Psoas muscle (tissue), 8 donors: ENCODE measurements around the gene DCD. TPM values are rescaled to one million over a fixed set of nuclear protein-coding genes. Genes with fewer than 3 reads are reported as not detected.
A peak's percentile ranks its signal among the peaks of the same experiment; 100 is the strongest.

Source experiments
- ATAC-seq, 4 donors: fragments of 200-7000 bp; cut with Tn5 transposase; one replicate each; pipeline ENCODE4 v1.9.1; 2020; ENCODE audit warnings: moderate library complexity in 3 of 4, mild to moderate bottlenecking in 2 of 4
- DNase-seq, 2 donors: peaks; one replicate each; pipeline ENCODE4 v3.0.0-alpha.2; 2020
- H3K27ac ChIP-seq: fragments of 200-600 bp; one replicate; pipeline ENCODE4 v1.8.0; 2022
- H3K27me3 ChIP-seq, 3 donors: fragments of 200-600 bp in 1 of 3; one replicate each; pipeline versions ENCODE4 v1.6.1 to v1.8.0; 2013 to 2022; ENCODE audit warnings: low read length in 2 of 3, mild to moderate bottlenecking in 2 of 3, moderate library complexity in 1 of 3; ENCODE audit not compliant: insufficient read depth in 3 of 3
- H3K36me3 ChIP-seq, 2 donors: fragments of 200-600 bp in 1 of 2; one replicate each; pipeline versions ENCODE4 v1.6.1 to v1.8.0; 2013 to 2022; ENCODE audit warnings: low read depth in 1 of 2, mild to moderate bottlenecking in 1 of 2, moderate library complexity in 1 of 2; ENCODE audit not compliant: insufficient read depth in 1 of 2
- H3K4me1 ChIP-seq: fragments of 200-600 bp; one replicate; pipeline ENCODE4 v1.8.0; 2022
- H3K4me3 ChIP-seq: fragments of 200-600 bp; one replicate; pipeline ENCODE4 v1.8.0; 2022; ENCODE audit warnings: mild to moderate bottlenecking
- H3K9me3 ChIP-seq: fragments of 200-600 bp; one replicate; pipeline ENCODE4 v1.8.0; 2022
- WGBS, 3 donors: extraction: QIAGEN DNeasy Blood & Tissue Kit; methylation state at CpG; one replicate each; pipeline versions ENCODE4 v1.1.6 to v1.1.7; 2013; 5-methylcytosine and 5-hydroxymethylcytosine counted together
- intact Hi-C, 2 donors: fragments of 100-400 bp; cut with DNase I; formaldehyde crosslinking; loops; one replicate each; pipeline versions ENCODE4 v1.11.0 to v1.14.2; 2022
- polyA plus RNA-seq, 3 donors: library from polyadenylated mRNA; stranded (reverse); fragments of 200-250 nt; gene quantifications; one replicate each; pipeline ENCODE4 v1.2.3, GENCODE V29; 2013
- total RNA-seq, 4 donors: library from RNA; stranded (reverse); fragmentation: NEBNext Ultra II Directional in 2 of 4; extraction: Animal tissue kit (Norgen Biotek cat#: 25700) in 2 of 4; gene quantifications; one replicate each; pipeline versions ENCODE4 v1.2.1 to v1.2.4, GENCODE V29; 2021 to 2023
- TF ChIP-seq, protein P1 (sequence below): fragments of 200-600 bp; IDR thresholded peaks from one replicate; pipeline ENCODE4 v1.8.0; 2022; ENCODE audit warnings: antibody characterized with exemption
- donor health status: healthy with polysubstance abuse.
- donor health status: DM: no; HTN: no; CAD: no; lungs with moderate emphysema.
- donor health status: Bipolar disorder and iron deficiency.
- donor health status: healthy.
- donor health status: DM: yes; HTN: yes; CAD: no.
- donor health status: DM: no; HTN: no; CAD: no.
- donor health status: DM: no; HTN: no; CAD: no.
- donor health status: DM: yes; HTN: yes; CAD: no.

DCD gene
- total and polyA plus RNA-seq, 7 donors, result not detected

GRCh38 chr12:54688309-54689033 is 40.3 kb upstream of the DCD start:
- 64 to 78% (median 67%) methylated on average over 5 of the region's 5 CpGs for WGBS, 3 donors
- H3K27me3 ChIP-seq, result peaks cover 2 to 23% (median 2%) of the 10 kb centered on the region in 3 donors
- H3K4me1 ChIP-seq, result no peaks in the 10 kb centered on the region

GRCh38 chr12:54684636-54685630 is 36.8 kb upstream of the DCD start:
- intact Hi-C loops, result no loop called here
- Histone ChIP-seq H3K27me3 (peaks cover 0 to 33% (median 2%) of the 10 kb centered on the region in 3 donors), H3K27ac (no peak overlapping the region), H3K4me3 (no peak overlapping the region), H3K4me1 (no peaks in the 10 kb centered on the region), H3K9me3 (no peaks in the 10 kb centered on the region), H3K36me3 (no peaks in the 10 kb centered on the region)
- ATAC-seq, result peak in 1 of 4 donors; percentile 64
- DNase-seq, result no peak
- 54 to 66% (median 60%) methylated on average over 12 of the region's 12 CpGs for WGBS, 3 donors
- TF ChIP-seq, protein P1, sequence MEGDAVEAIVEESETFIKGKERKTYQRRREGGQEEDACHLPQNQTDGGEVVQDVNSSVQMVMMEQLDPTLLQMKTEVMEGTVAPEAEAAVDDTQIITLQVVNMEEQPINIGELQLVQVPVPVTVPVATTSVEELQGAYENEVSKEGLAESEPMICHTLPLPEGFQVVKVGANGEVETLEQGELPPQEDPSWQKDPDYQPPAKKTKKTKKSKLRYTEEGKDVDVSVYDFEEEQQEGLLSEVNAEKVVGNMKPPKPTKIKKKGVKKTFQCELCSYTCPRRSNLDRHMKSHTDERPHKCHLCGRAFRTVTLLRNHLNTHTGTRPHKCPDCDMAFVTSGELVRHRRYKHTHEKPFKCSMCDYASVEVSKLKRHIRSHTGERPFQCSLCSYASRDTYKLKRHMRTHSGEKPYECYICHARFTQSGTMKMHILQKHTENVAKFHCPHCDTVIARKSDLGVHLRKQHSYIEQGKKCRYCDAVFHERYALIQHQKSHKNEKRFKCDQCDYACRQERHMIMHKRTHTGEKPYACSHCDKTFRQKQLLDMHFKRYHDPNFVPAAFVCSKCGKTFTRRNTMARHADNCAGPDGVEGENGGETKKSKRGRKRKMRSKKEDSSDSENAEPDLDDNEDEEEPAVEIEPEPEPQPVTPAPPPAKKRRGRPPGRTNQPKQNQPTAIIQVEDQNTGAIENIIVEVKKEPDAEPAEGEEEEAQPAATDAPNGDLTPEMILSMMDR, result no peak

More at GRCh38 chr12:54688309-54689033, 40.3 kb upstream of the DCD start:
- TF ChIP-seq, protein P1, result no peak
- intact Hi-C loops, result no loop called here
- ATAC-seq (no peak), DNase-seq (no peak)
- Histone ChIP-seq H3K27ac (no peak overlapping the region), H3K4me3 (no peak overlapping the region), H3K36me3 (no peaks in the 10 kb centered on the region), H3K9me3 (no peaks in the 10 kb centered on the region)

GRCh38 chr12:54683398-54683797 is 35.2 kb upstream of the DCD start:
- TF ChIP-seq, protein P1, result no peak
- H3K4me1 ChIP-seq, result no peaks in the 10 kb centered on the region
- no peaks in the 10 kb centered on the region for H3K9me3 ChIP-seq
- ATAC-seq (no peak), DNase-seq (no peak)
- intact Hi-C loops, result no loop called here
- WGBS, 3 donors, result 35 to 38% (median 37%) methylated on average over 2 of the region's 2 CpGs
- H3K27me3 ChIP-seq, result peaks cover 0 to 33% (median 2%) of the 10 kb centered on the region in 3 donors
- no peaks in the 10 kb centered on the region for H3K36me3 ChIP-seq
- H3K27ac ChIP-seq, result no peak overlapping the region
- no peak overlapping the region for H3K4me3 ChIP-seq

DNA sequence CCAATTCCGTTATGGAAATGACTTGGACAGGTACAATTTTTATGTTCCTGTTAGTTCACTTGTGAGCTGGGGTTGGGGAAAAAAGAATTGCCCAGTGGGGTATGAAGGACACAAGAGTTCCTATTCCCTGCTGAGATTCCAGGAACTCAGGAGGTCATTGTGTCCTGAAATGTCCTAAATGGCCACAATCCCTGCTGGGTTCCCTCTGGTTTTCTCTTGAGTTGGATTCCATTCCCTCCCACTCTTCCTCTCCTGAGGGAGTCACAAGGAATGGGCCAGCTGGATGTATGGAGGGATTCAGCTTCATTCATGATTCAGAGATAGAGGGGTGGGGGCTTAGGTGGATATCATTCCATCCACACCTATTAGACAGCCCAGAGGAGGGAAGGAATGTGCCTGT is 34.5 kb upstream of the DCD start:
- H3K4me3 ChIP-seq, result no peak overlapping the region
- ATAC-seq, result no peak
- intact Hi-C loops, result no loop called here
- TF ChIP-seq, protein P1, result no peak
- H3K36me3 ChIP-seq, result no peaks in the 10 kb centered on the region
- no peak for DNase-seq
- H3K27ac ChIP-seq, result no peak overlapping the region
- H3K9me3 ChIP-seq, result no peaks in the 10 kb centered on the region
- no peaks in the 10 kb centered on the region for H3K4me1 ChIP-seq
- H3K27me3 ChIP-seq, result peaks cover 0 to 33% (median 2%) of the 10 kb centered on the region in 3 donors
- 77 to 88% (median 81%) methylated on average over 1 of the region's 1 CpG for WGBS, 3 donors
